Left ventricle myocardium inferior (tissue), 1 donor: ENCODE results near the gene ATXN1. TPM values are rescaled to one million over a fixed set of nuclear protein-coding genes. Genes with fewer than 3 reads are reported as not detected.

Source experiments
- DNase-seq: peaks from one replicate; pipeline ENCODE4 v3.0.0-alpha.2; 2020
- H3K27ac ChIP-seq: fragments of 200-600 bp; replicated peaks from 2 replicates; pipeline ENCODE4 v1.8.0; 2021
- H3K27me3 ChIP-seq: fragments of 200-600 bp; 2 replicates; pipeline ENCODE4 v1.8.0; 2021; ENCODE audit warnings: low read depth
- H3K36me3 ChIP-seq: fragments of 200-600 bp; 2 replicates; pipeline ENCODE4 v1.8.0; 2021
- H3K4me1 ChIP-seq: fragments of 200-600 bp; 2 replicates; pipeline ENCODE4 v1.8.0; 2021
- H3K4me3 ChIP-seq: fragments of 200-600 bp; 2 replicates; pipeline ENCODE4 v1.8.0; 2021; ENCODE audit warnings: mild to moderate bottlenecking, moderate library complexity
- H3K9me3 ChIP-seq: fragments of 200-600 bp; replicated peaks from 2 replicates; pipeline ENCODE4 v1.8.0; 2021
- CTCF ChIP-seq: fragments of 200-600 bp; IDR thresholded peaks from 2 replicates; pipeline ENCODE4 v1.8.0; 2021; ENCODE audit warnings: antibody characterized with exemption, mild to moderate bottlenecking, borderline replicate concordance
- intact Hi-C: fragments of 100-400 bp; cut with micrococcal nuclease; formaldehyde crosslinking; loops from one replicate; pipeline ENCODE4 v1.11.0; 2022
- total RNA-seq: library from RNA; stranded (reverse); fragmentation: NEBNext Ultra II Directional; extraction: Animal tissue kit (Norgen Biotek cat#: 25700); gene quantifications from one replicate; pipeline ENCODE4 v1.2.1, GENCODE V29; 2021
- donor health status: DM: no; HTN: yes; CAD: no; lungs with severe emphysema.

The ATXN1 gene
- total RNA-seq, 1 donor from 2014 or later = 41.5 TPM

DNA sequence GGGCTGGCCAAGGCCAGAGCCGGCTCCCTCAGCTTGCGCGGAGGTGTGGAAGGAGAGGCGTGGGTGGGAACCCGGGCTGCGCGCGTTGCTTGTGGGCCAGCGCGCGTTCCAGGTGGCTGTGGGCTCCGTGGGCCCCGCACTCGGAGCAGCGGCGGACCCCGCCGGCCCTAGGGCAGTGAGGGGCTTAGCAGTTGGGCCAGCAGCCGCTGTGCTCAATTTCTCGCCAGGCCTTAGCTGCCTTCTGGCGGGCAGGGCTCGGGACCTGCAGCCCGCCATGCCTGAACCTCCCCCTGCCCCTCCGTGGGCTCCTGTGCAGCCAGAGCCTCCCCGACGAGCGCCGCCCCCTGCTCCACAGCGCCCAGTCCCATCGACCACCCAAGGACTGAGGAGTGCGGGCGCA, 414.4 kb downstream of the ATXN1 start:
- Histone ChIP-seq H3K4me1 (peaks cover 40% of the 10 kb centered on the region), H3K4me3 (no peak overlapping the region)
- intact Hi-C loops = no loop called here

DNA sequence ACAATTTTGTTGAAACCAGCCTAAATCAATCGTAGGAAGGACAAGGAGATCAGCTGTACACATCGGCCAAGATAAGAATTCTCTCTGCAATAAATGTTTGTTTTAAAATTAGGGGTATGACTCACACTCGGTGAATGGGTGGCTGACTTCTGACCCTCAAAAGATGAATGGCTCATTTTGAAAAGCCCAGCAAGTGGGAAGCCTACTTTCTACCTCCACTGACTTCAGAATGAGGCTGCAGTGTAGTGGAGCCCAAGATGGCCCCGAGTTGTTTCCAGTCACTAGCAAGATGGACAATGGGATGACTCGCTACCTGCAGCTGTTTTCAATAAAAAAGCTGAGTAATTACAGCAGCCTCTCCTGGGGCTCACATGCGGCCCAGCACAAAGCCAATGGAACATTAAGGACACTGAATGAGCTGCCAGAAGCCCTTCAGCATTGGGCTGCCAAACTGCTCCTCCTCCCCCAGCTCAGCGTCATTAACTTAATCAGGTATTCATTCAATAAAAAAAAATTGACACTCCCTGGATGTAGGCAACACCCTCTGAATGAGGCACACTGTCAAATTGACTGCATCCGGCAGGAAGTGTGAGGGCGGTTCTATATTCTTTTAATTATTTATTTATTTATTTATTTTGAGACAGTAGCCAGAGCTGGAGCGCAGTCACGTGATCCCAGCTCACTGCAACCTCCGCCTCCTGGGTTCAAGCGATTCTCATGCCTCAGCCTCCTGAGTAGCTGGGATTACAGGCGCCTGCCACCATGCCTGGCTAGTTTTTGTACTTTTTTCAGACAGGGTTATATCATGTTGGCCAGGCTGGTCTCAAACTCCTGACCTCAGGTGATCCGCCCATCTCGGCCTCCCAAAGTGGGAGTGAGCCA, 415.6 kb downstream of the ATXN1 start:
- H3K4me1 ChIP-seq = peaks cover 35% of the 10 kb centered on the region
- no peaks in the 10 kb centered on the region for H3K9me3 ChIP-seq
- intact Hi-C loops = no loop called here
- no peaks in the 10 kb centered on the region for H3K36me3 ChIP-seq
- no peak overlapping the region for H3K4me3 ChIP-seq
- TF ChIP-seq CTCF = no peak
- no peak for DNase-seq
- H3K27ac ChIP-seq = peak overlapping the region; percentile 56
- H3K27me3 ChIP-seq = no peaks in the 10 kb centered on the region

More for the DNA sequence above, 414.4 kb downstream of the ATXN1 start:
- Histone ChIP-seq H3K27me3 (no peaks in the 10 kb centered on the region), H3K27ac (no peak overlapping the region), H3K36me3 (no peaks in the 10 kb centered on the region), H3K9me3 (no peaks in the 10 kb centered on the region)
- DNase-seq = no peak
- TF ChIP-seq CTCF = no peak

DNA sequence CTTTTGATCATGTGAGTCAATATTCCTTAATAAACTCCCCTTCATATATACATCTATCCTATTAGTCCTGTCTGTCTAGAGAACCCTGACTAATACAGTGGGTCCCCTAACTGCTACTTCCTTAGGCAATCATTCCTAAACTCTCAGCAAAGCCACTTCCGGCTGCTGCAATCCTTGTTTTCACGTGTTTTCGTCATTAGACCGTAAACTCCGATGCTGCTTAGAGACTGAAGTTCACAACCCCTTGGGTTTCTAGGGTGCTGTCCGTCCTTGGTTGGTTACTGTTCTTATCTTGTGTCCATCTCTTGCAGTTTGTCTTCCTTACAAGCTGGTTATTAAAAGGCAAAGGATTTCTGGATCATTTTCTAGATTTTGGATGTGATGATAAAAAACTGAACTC, 416.5 kb downstream of the ATXN1 start:
- no peak for DNase-seq
- H3K27me3 ChIP-seq = no peaks in the 10 kb centered on the region
- no peak overlapping the region for H3K4me3 ChIP-seq
- no peaks in the 10 kb centered on the region for H3K9me3 ChIP-seq
- peaks cover 35% of the 10 kb centered on the region for H3K4me1 ChIP-seq
- no peak for TF ChIP-seq CTCF
- H3K27ac ChIP-seq = peak overlapping the region; percentile 56
- H3K36me3 ChIP-seq = no peaks in the 10 kb centered on the region
- intact Hi-C loops = no loop called here

DNA sequence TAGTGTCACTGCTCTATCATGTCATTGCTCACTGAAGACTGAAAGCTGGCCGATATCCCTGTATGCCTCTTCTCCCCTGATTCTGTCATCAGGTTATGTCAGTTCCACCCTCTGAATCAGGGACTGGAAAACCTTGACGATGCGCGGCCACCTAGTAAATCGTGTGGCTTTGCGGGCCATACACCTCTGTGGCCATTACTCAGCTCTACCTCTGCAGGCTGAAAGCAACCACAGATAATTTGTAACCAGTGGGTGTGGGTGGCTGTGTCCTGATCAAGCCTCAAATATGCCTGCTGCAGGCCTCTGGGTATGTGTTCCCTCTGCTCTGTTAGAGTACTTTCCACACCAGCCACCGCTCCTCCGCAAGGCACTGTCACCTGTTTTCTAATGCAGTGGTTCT, 417.7 kb downstream of the ATXN1 start:
- Histone ChIP-seq H3K27me3 (no peaks in the 10 kb centered on the region), H3K9me3 (no peaks in the 10 kb centered on the region), H3K27ac (no peak overlapping the region), H3K4me1 (peaks cover 45% of the 10 kb centered on the region), H3K4me3 (no peak overlapping the region), H3K36me3 (no peaks in the 10 kb centered on the region)
- no peak for TF ChIP-seq CTCF
- intact Hi-C loops = no loop called here
- DNase-seq = no peak

DNA sequence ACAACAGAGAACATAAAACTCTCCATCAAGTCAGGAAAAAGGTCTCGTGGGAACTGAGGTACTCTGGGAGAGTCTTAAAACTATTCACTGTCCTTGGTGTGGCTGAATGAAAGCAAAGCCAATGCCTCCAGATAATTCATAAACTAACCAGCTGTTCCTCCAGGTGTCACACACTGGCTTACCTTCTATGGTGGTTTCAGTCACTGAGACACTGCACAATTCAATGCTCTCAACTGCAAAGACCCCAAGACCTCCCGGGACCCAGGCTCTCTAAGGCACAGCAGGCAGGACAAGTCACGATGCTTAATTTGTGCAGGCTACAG, 422.0 kb downstream of the ATXN1 start:
- TF ChIP-seq CTCF = no peak
- Histone ChIP-seq H3K36me3 (no peaks in the 10 kb centered on the region), H3K27ac (no peak overlapping the region), H3K4me1 (peaks cover 64% of the 10 kb centered on the region), H3K9me3 (no peaks in the 10 kb centered on the region), H3K27me3 (no peaks in the 10 kb centered on the region), H3K4me3 (no peak overlapping the region)
- no peak for DNase-seq
- intact Hi-C loops = no loop called here
